Heart right ventricle (tissue), 16 donors: ENCODE results near the gene NEK6. TPM values are rescaled to one million over a fixed set of nuclear protein-coding genes. Genes with fewer than 3 reads are reported as not detected.

ENCODE experiments used
- ATAC-seq, 8 donors: fragments of 200-7000 bp; cut with Tn5 transposase; one replicate each; pipeline ENCODE4 v1.9.1; 2020; ENCODE audit warnings: mild to moderate bottlenecking in 8 of 8, moderate library complexity in 8 of 8, moderate number of reproducible peaks in 1 of 8
- DNase-seq, 2 donors: peaks; one replicate each; pipeline ENCODE4 v3.0.0-alpha.2; 2020
- H3K27ac ChIP-seq, 10 donors: fragments of 200-600 bp; sonication (generic) in 2 of 10; one replicate each; pipeline versions ENCODE4 v1.5.0 to v1.8.0; 2020 to 2022; ENCODE audit warnings: mild to moderate bottlenecking in 3 of 10
- H3K27me3 ChIP-seq, 7 donors: fragments of 200-600 bp; one replicate each; pipeline ENCODE4 v1.8.0; 2021 to 2022; ENCODE audit warnings: mild to moderate bottlenecking in 2 of 7
- H3K36me3 ChIP-seq, 9 donors: fragments of 200-600 bp; sonication (generic) in 1 of 9; one replicate each; pipeline versions ENCODE4 v1.5.0 to v1.8.0; 2020 to 2022; ENCODE audit warnings: mild to moderate bottlenecking in 2 of 9
- H3K4me1 ChIP-seq, 9 donors: fragments of 200-600 bp; sonication (generic) in 1 of 9; one replicate each; pipeline versions ENCODE4 v1.5.0 to v1.8.0; 2020 to 2022; ENCODE audit warnings: mild to moderate bottlenecking in 4 of 9
- H3K4me3 ChIP-seq, 10 donors: fragments of 200-600 bp; sonication (generic) in 2 of 10; one replicate each; pipeline versions ENCODE4 v1.5.0 to v1.8.0; 2020 to 2022; ENCODE audit warnings: mild to moderate bottlenecking in 7 of 10, moderate library complexity in 2 of 10
- H3K9me3 ChIP-seq, 11 donors: fragments of 200-600 bp in 10 of 11; sonication (generic) in 2 of 11; one replicate each; pipeline versions ENCODE4 v1.5.0 to v1.8.0; 2013 to 2022; ENCODE audit warnings: mild to moderate bottlenecking in 2 of 11, control low read depth in 1 of 11, moderate library complexity in 1 of 11
- CTCF ChIP-seq, 9 donors: fragments of 200-600 bp; sonication (generic) in 2 of 9; IDR thresholded peaks; one replicate each; pipeline versions ENCODE4 v1.5.0 to v1.8.0; 2021 to 2022; ENCODE audit warnings: antibody characterized with exemption in 9 of 9, mild to moderate bottlenecking in 5 of 9, moderate library complexity in 1 of 9
- WGBS, 2 donors: extraction: QIAGEN DNeasy Blood & Tissue Kit; methylation state at CpG; one replicate each; pipeline ENCODE4 v1.1.7; 2013; ENCODE audit warnings: inconsistent platforms in 1 of 2; 5-methylcytosine and 5-hydroxymethylcytosine counted together
- intact Hi-C, 10 donors: fragments of 100-400 bp; cut with DNase I; formaldehyde crosslinking; loops; one replicate each; pipeline versions ENCODE4 v1.11.1 to v1.14.2; 2022
- polyA plus RNA-seq, 2 donors: library from polyadenylated mRNA; stranded (reverse); fragments of 200-250 nt; gene quantifications; one replicate each; pipeline ENCODE4 v1.2.3, GENCODE V29; 2013
- total RNA-seq, 10 donors: library from RNA; stranded (reverse); fragmentation: NEBNext Ultra II Directional in 3 of 10; extraction: Animal tissue kit (Norgen Biotek cat#: 25700) in 3 of 10; gene quantifications; one replicate each; pipeline versions ENCODE4 v1.2.1 to v1.2.4, GENCODE V29; 2021 to 2023
- donor health status: Arrhythmogenic right ventricular cardiomyopathy.
- donor health status: ischemic (EF 13 %, LVEDD 7.1; RV severe dilation, severe dysfunction).
- donor health status: healthy with polysubstance abuse.
- donor health status: DM: no; HTN: yes; CAD: no.
- donor health status: DM: no; HTN: no; CAD: no.
- donor health status: ischemic (EF 25% LVEDD 6.9; RV normal size, moderate dysfunction).
- donor health status: ischemic (EF 25% LVEDD 5.7; RV mildly dilated, moderate dysfunction).
- donor health status: healthy.
- donor health status: DM: yes; HTN: yes; CAD: no.
- donor health status: Ischemic cardiomyopathy.
- donor health status: ischemic (EF 35%, LVEDD 5.7; RV mildly dilated, moderate dysfunction).
- donor health status: nonischemic (EF 11% LVEDD 7.7; RV severe dilation, severe dysfunction).
- donor health status: DM: yes; HTN: yes; CAD: no.
- donor health status: PGD.
- donor health status: ischemic (EF 29% LVEDD 5.4; RV normal size, mild dysfunction).
- donor health status: nonischemic (EF 23%, LVEDD 6.1; RV moderate dilation, normal function).

Gene NEK6
- total and polyA plus RNA-seq, 12 donors, result 1.9 to 22.4 (median 7.5) TPM

- no peaks in the 10 kb centered on the region for H3K9me3 ChIP-seq
- peak overlapping the region in 1 of 10 donors; percentile 93 for H3K27ac ChIP-seq
- H3K4me3 ChIP-seq, result no peak overlapping the region
- peaks cover 0 to 18% (median 0%) of the 10 kb centered on the region in 9 donors for H3K36me3 ChIP-seq
- intact Hi-C loops, result loop anchor here in 1 of 10 donors (5.0 kb wide), 1 partner anchor 38 kb away; no protein-coding TSS in a partner anchor
- peaks cover 14 to 92% (median 56%) of the 10 kb centered on the region in 9 donors for H3K4me1 ChIP-seq
- H3K27me3 ChIP-seq, result no peaks in the 10 kb centered on the region
- WGBS, 2 donors, result 64 to 69% methylated on average over 22 of the region's 22 CpGs
- DNase-seq (no peak), ATAC-seq (no peak)
- TF ChIP-seq CTCF (IDR thresholded peaks at IDR 0.05), result no peak
These were observed 6.2 kb downstream of the NEK6 start for GRCh38 chr9:124263800-124264426.

- peak overlapping the region in 1 of 10 donors; percentile 93 for H3K27ac ChIP-seq
- ATAC-seq, result no peak
- DNase-seq, result no peak
- H3K4me1 ChIP-seq, result peaks cover 14 to 96% (median 53%) of the 10 kb centered on the region in 9 donors
- 79 to 88% methylated on average over 8 of the region's 8 CpGs for WGBS, 2 donors
- no peak for TF ChIP-seq CTCF (IDR thresholded peaks at IDR 0.05)
- intact Hi-C loops, result loop anchor here in 1 of 10 donors (5.0 kb wide), 1 partner anchor 37 kb away; no protein-coding TSS in a partner anchor
- no peaks in the 10 kb centered on the region for H3K9me3 ChIP-seq
- H3K36me3 ChIP-seq, result peaks cover 0 to 24% (median 0%) of the 10 kb centered on the region in 9 donors
- no peaks in the 10 kb centered on the region for H3K27me3 ChIP-seq
- peak overlapping the region in 1 of 10 donors; percentile 5 for H3K4me3 ChIP-seq
These were observed 7.1 kb downstream of the NEK6 start for GRCh38 chr9:124264823-124265233.

- no peak for ATAC-seq
- 84 to 86% methylated on average over 7 of the region's 7 CpGs for WGBS, 2 donors
- Histone ChIP-seq H3K4me1 (peaks cover 13 to 96% (median 50%) of the 10 kb centered on the region in 9 donors), H3K9me3 (no peaks in the 10 kb centered on the region), H3K4me3 (peak overlapping the region in 1 of 10 donors; percentile 5), H3K36me3 (peaks cover 0 to 31% (median 0%) of the 10 kb centered on the region in 9 donors), H3K27ac (peak overlapping the region in 1 of 10 donors; percentile 93), H3K27me3 (no peaks in the 10 kb centered on the region)
- intact Hi-C loops, result no loop called here
- TF ChIP-seq CTCF (IDR thresholded peaks at IDR 0.05), result no peak
- no peak for DNase-seq
These were observed 7.8 kb downstream of the NEK6 start for GRCh38 chr9:124265551-124265950.

- DNase-seq (no peak), ATAC-seq (no peak)
- Histone ChIP-seq H3K27ac (peak overlapping the region in 1 of 10 donors; percentile 60), H3K4me3 (no peak overlapping the region), H3K4me1 (peaks cover 15 to 96% (median 52%) of the 10 kb centered on the region in 9 donors), H3K36me3 (peaks cover 0 to 38% (median 0%) of the 10 kb centered on the region in 9 donors), H3K27me3 (no peaks in the 10 kb centered on the region), H3K9me3 (no peaks in the 10 kb centered on the region)
- intact Hi-C loops, result no loop called here
- no peak for TF ChIP-seq CTCF (IDR thresholded peaks at IDR 0.05)
- WGBS, 2 donors, result 83 to 84% methylated on average over 13 of the region's 13 CpGs
These were observed 8.5 kb downstream of the NEK6 start for GRCh38 chr9:124266139-124266825.
